HCT116 (cell line): ENCODE data around the gene CD163. TPM values are rescaled to one million over a fixed set of nuclear protein-coding genes. Genes with fewer than 3 reads are reported as not detected.

Source experiments
- ATAC-seq: fragments of 200-7000 bp; cut with Tn5 transposase; 2 replicates; pipeline ENCODE4 v1.9.1; 2020; ENCODE audit warnings: mild to moderate bottlenecking, moderate library complexity
- BruUV-seq: library from RNA; stranded (reverse); fragments of 400-500 nt; replicated peaks from 2 replicates; lab custom pipeline; 2021; lab: Mats Ljungman, UMichigan
- CTCF ChIA-PET: fragments of 300-600 bp; sonication (Branson Sonifier 250); formaldehyde crosslinking; loops from one replicate; lab custom pipeline; 2021; ENCODE audit warnings: antibody characterized with exemption; lab: Charles Lee
- POLR2A ChIA-PET: fragments of 300-600, 350-600 bp; sonication (Branson Sonifier 250); formaldehyde crosslinking; loops from one replicate; lab custom pipeline; 2021; ENCODE audit warnings: antibody characterized with exemption; lab: Charles Lee
- RAD21 ChIA-PET, 2 experiments: fragments of 300-600 bp; sonication (Branson Sonifier 250); formaldehyde crosslinking; loops; one replicate each; lab custom pipeline; 2023; ENCODE audit warnings: low total read pairs in 2 of 2; ENCODE audit not compliant: uncharacterized antibody in 2 of 2, unreplicated experiment in 2 of 2, low non-redundant PET in 1 of 2; lab: Charles Lee
- DNase-seq: peaks from one replicate; pipeline ENCODE4 v3.0.0-alpha.2; 2010; ENCODE audit warnings: low read depth, low spot score
- H2AFZ ChIP-seq: fragments of 200-600 bp; shearing (Covaris generic), sonication (generic); 2 replicates; pipeline ENCODE4 v1.6.1; 2017; ENCODE audit warnings: low read depth, mixed run types, mixed read lengths, antibody characterized with exemption, low read length; ENCODE audit not compliant: poor library complexity, severe bottlenecking
- H3K27ac ChIP-seq: 2 replicates; pipeline ENCODE4 v1.5.1; 2012; ENCODE audit warnings: low read depth, low read length
- H3K27me3 ChIP-seq: fragments of 200-600 bp; sonication (generic); 2 replicates; pipeline ENCODE4 v1.6.1; 2016; ENCODE audit warnings: mixed run types, low read length, mixed read lengths; ENCODE audit not compliant: insufficient read depth
- H3K36me3 ChIP-seq, 2 experiments: fragments of 200-500 bp in 1 of 2; fragments of 200-600 bp in 1 of 2; sonication (Bioruptor generic) in 1 of 2; sonication (generic) in 1 of 2; 2 replicates each; pipeline versions ENCODE4 v1.5.1 to v1.6.1; 2014 to 2016; ENCODE audit warnings: low read length in 2 of 2, inconsistent platforms in 1 of 2, mixed read lengths in 1 of 2, mixed run types in 1 of 2; ENCODE audit not compliant: insufficient read depth in 2 of 2, control insufficient read depth in 1 of 2
- H3K4me1 ChIP-seq, 2 experiments: fragments of 200-600 bp in 1 of 2; sonication (generic) in 1 of 2; 2 replicates each; pipeline versions ENCODE4 v1.5.1 to v1.6.1; 2012 to 2017; ENCODE audit warnings: low read length in 2 of 2, inconsistent platforms in 1 of 2, mild to moderate bottlenecking in 1 of 2, mixed read lengths in 1 of 2, mixed run types in 1 of 2, moderate library complexity in 1 of 2; ENCODE audit not compliant: insufficient read depth in 2 of 2, control insufficient read depth in 1 of 2
- H3K4me2 ChIP-seq: fragments of 200-600 bp; sonication (generic); 2 replicates; pipeline ENCODE4 v1.6.1; 2017; ENCODE audit warnings: mixed run types, low read length, mixed read lengths
- H3K4me3 ChIP-seq, 2 experiments: fragments of 200-600 bp in 1 of 2; sonication (generic) in 1 of 2; replicated peaks in 1 of 2; 2 replicates each; pipeline ENCODE4 v1.5.1; 2011 to 2016; ENCODE audit warnings: low read length in 2 of 2, control low read depth in 1 of 2, low read depth in 1 of 2, mild to moderate bottlenecking in 1 of 2, mixed read lengths in 1 of 2, mixed run types in 1 of 2
- H3K79me2 ChIP-seq: fragments of 200-600 bp; sonication (generic); 2 replicates; pipeline ENCODE4 v1.6.1; 2017; ENCODE audit warnings: mild to moderate bottlenecking, mixed run types, low read length, moderate library complexity, mixed read lengths; ENCODE audit not compliant: insufficient read depth
- H3K9ac ChIP-seq: fragments of 200-600 bp; sonication (generic); 2 replicates; pipeline ENCODE4 v1.6.1; 2016; ENCODE audit warnings: low read length, mixed read lengths
- H3K9me2 ChIP-seq: fragments of 200-600 bp; sonication (generic), shearing (Covaris generic); 2 replicates; pipeline ENCODE4 v1.6.1; 2017; ENCODE audit warnings: mixed run types, mild to moderate bottlenecking, moderate library complexity; ENCODE audit not compliant: insufficient read depth
- H3K9me3 ChIP-seq, 2 experiments: fragments of 200-500 bp in 1 of 2; fragments of 200-600 bp in 1 of 2; sonication (Bioruptor generic) in 1 of 2; sonication (generic) in 1 of 2; 2 replicates each; pipeline ENCODE4 v1.6.1; 2014 to 2017; ENCODE audit warnings: low read length in 2 of 2, mixed read lengths in 2 of 2, inconsistent platforms in 1 of 2, low read depth in 1 of 2, mild to moderate bottlenecking in 1 of 2, mixed run types in 1 of 2, moderate library complexity in 1 of 2; ENCODE audit not compliant: control insufficient read depth in 1 of 2, insufficient read depth in 1 of 2
- H4K20me1 ChIP-seq: fragments of 200-600 bp; sonication (generic), shearing (Covaris generic); 2 replicates; pipeline ENCODE4 v1.6.1; 2017; ENCODE audit warnings: mixed run types, mild to moderate bottlenecking, moderate library complexity; ENCODE audit not compliant: insufficient read depth
- CTCF ChIP-seq, 3 experiments: fragments of 200-600 bp in 1 of 3; sonication (generic) in 1 of 3; IDR thresholded peaks in 2 of 3; conservative IDR thresholded peaks in 1 of 3; 2 replicates each; pipeline ENCODE4 v1.5.1; 2012 to 2017; ENCODE audit warnings: low read depth in 2 of 3, low read length in 2 of 3, antibody characterized with exemption in 1 of 3, borderline replicate concordance in 1 of 3, control low read depth in 1 of 3, mild to moderate bottlenecking in 1 of 3, mixed read lengths in 1 of 3, mixed run types in 1 of 3, moderate library complexity in 1 of 3; ENCODE audit not compliant: insufficient read depth in 1 of 3
- ELF1 ChIP-seq: IDR thresholded peaks from 2 replicates; pipeline ENCODE4 v1.6.1; 2012; ENCODE audit warnings: low read depth, borderline replicate concordance
- EZH2phosphoT487 ChIP-seq: fragments of 200-600 bp; IDR thresholded peaks from 2 replicates; pipeline ENCODE4 v1.6.1; 2018; ENCODE audit warnings: antibody characterized with exemption, borderline replicate concordance
- FOSL1 ChIP-seq: IDR thresholded peaks from 2 replicates; pipeline ENCODE4 v1.6.1; 2012; ENCODE audit warnings: low read depth
- JUND ChIP-seq: IDR thresholded peaks from 2 replicates; pipeline ENCODE4 v1.6.1; 2012
- MAX ChIP-seq: IDR thresholded peaks from 2 replicates; pipeline ENCODE4 v1.6.1; 2012
- POLR2A ChIP-seq: IDR thresholded peaks from 2 replicates; pipeline ENCODE4 v1.7.0; 2011; ENCODE audit warnings: borderline replicate concordance; ENCODE audit not compliant: insufficient read depth, insufficient read length; ENCODE audit errors: extremely low read depth
- SP1 ChIP-seq: IDR thresholded peaks from 2 replicates; pipeline ENCODE4 v1.6.1; 2012; ENCODE audit warnings: low read depth
- SRF ChIP-seq: IDR thresholded peaks from 2 replicates; pipeline ENCODE4 v1.6.1; 2012; ENCODE audit warnings: low read depth
- ZFX ChIP-seq: fragments of 450-650 bp; IDR thresholded peaks from 2 replicates; pipeline ENCODE4 v1.6.1; 2017
- ZNF274 ChIP-seq: fragments of 200-500 bp; sonication (Bioruptor generic); IDR thresholded peaks from 2 replicates; pipeline ENCODE4 v1.6.1; 2014; ENCODE audit warnings: mild to moderate bottlenecking, low read depth, low read length, inconsistent platforms
- intact Hi-C: fragments of 100-400 bp; cut with micrococcal nuclease; formaldehyde crosslinking; loops from 2 replicates; pipeline ENCODE4 v1.10.0; 2022
- total RNA-seq: library from RNA; stranded (reverse); gene quantifications from one replicate; pipeline ENCODE4 v1.2.1, GENCODE V29; 2021; ENCODE audit not compliant: unreplicated experiment

The CD163 gene
- total RNA-seq, 1 experiment from 2014 or later = 1.4 TPM

- no peak overlapping the region for H3K4me2 ChIP-seq
- no TSS peak for BruUV-seq
- RAD21 ChIA-PET = no interaction called here
- CTCF ChIA-PET = no interaction called here
- H3K27ac ChIP-seq = no peak overlapping the region
- DNase-seq (no peak), ATAC-seq (no peak)
- intact Hi-C loops = no loop called here
- no peaks in the 10 kb centered on the region for H3K36me3 ChIP-seq
- no peaks in the 10 kb centered on the region for H3K9me3 ChIP-seq
- H3K79me2 ChIP-seq = no peaks in the 10 kb centered on the region
- no peaks in the 10 kb centered on the region for H3K27me3 ChIP-seq
- H2AFZ ChIP-seq = no peak overlapping the region
- H4K20me1 ChIP-seq = no peaks in the 10 kb centered on the region
- H3K9ac ChIP-seq = no peak overlapping the region
- H3K4me3 ChIP-seq = no peak overlapping the region
- no peaks in the 10 kb centered on the region for H3K9me2 ChIP-seq
- TF ChIP-seq SRF (no peak), EZH2phosphoT487 (no peak), POLR2A (no peak), CTCF (IDR thresholded peaks at IDR 0.05 in 2 of 3, conservative IDR thresholded peaks at IDR 0.05 in 1 of 3; ENCODE audit: borderline replicate concordance in 1 of 3, insufficient read depth in 1 of 3, low read depth in 2 of 3, low read length in 2 of 3) (no peak), ELF1 (no peak), ZFX (no peak), FOSL1 (no peak), MAX (no peak), ZNF274 (no peak), SP1 (no peak), JUND (no peak)
- TF ChIP-seq, all 23 proteins: peak for 0
- no peaks in the 10 kb centered on the region for H3K4me1 ChIP-seq
- POLR2A ChIA-PET = no interaction called here
These were observed 55.5 kb downstream of the CD163 start for GRCh38 chr12:7448099-7448498.
